H1 (cell line): Measurements from ENCODE around the gene CHSY1. TPM values are rescaled to one million over a fixed set of nuclear protein-coding genes. Genes with fewer than 3 reads are reported as not detected.

ENCODE experiments used
- CTCF ChIA-PET: fragments of 300-600 bp; sonication (Branson Sonifier 250); formaldehyde crosslinking; loops from one replicate; lab custom pipeline; 2021; ENCODE audit not compliant: partially characterized antibody; lab: Charles Lee
- POLR2A ChIA-PET: fragments of 300-600 bp; sonication (Branson Sonifier 250); formaldehyde crosslinking; loops from one replicate; lab custom pipeline; 2021; ENCODE audit warnings: inconsistent platforms; ENCODE audit not compliant: partially characterized antibody; lab: Charles Lee
- DNase-seq, 2 experiments: peaks; one replicate each; pipeline versions ENCODE4 v3.0.0 to v3.0.0-alpha.2; 2010 to 2022; ENCODE audit warnings: low spot score in 2 of 2, low read depth in 1 of 2, mixed read lengths in 1 of 2
- FAIRE-seq: peaks from 2 replicates; lab custom pipeline; 2011; peaks lifted over from hg19 to GRCh38; lab: Jason Lieb, UNC
- H2AFZ ChIP-seq: 2 replicates; pipeline ENCODE4 v1.8.1; 2012; ENCODE audit warnings: low read length, inconsistent platforms
- H2AK5ac ChIP-seq: 2 replicates; pipeline ENCODE4 v1.6.1; 2013; ENCODE audit warnings: low read depth, low read length
- H2BK120ac ChIP-seq: replicated peaks from 2 replicates; pipeline ENCODE3; 2013; ENCODE audit warnings: low read depth, low read length, inconsistent platforms
- H2BK12ac ChIP-seq: 2 replicates; pipeline ENCODE4 v1.6.1; 2013; ENCODE audit warnings: low read depth, low read length
- H2BK15ac ChIP-seq: 2 replicates; pipeline ENCODE4 v1.6.1; 2013; ENCODE audit warnings: low read length
- H2BK20ac ChIP-seq: 2 replicates; pipeline ENCODE4 v1.6.1; 2013; ENCODE audit warnings: low read length
- H2BK5ac ChIP-seq: 2 replicates; pipeline ENCODE4 v1.6.1; 2013; ENCODE audit warnings: low read depth, low read length
- H3K14ac ChIP-seq: 2 replicates; pipeline ENCODE4 v1.6.1; 2013; ENCODE audit warnings: inconsistent platforms; ENCODE audit not compliant: insufficient read length
- H3K18ac ChIP-seq: 2 replicates; pipeline ENCODE4 v1.6.1; 2013; ENCODE audit warnings: low read length; ENCODE audit errors: extremely low read depth
- H3K23ac ChIP-seq: 2 replicates; pipeline ENCODE4 v1.6.1; 2013; ENCODE audit warnings: inconsistent platforms; ENCODE audit not compliant: insufficient read length
- H3K23me2 ChIP-seq: 2 replicates; pipeline ENCODE4 v1.6.1; 2013; ENCODE audit warnings: low read depth, low read length
- H3K27ac ChIP-seq: 2 replicates; pipeline ENCODE4 v1.6.1; 2011; ENCODE audit warnings: low read depth, low read length, inconsistent platforms
- H3K27me3 ChIP-seq, 4 experiments: replicated peaks in 1 of 4; 1 replicate in 1 of 4; 2 replicates in 3 of 4; pipeline versions ENCODE4 v1.6.1 to v1.8.1; 2011 to 2013; ENCODE audit warnings: low read length in 3 of 4, mild to moderate bottlenecking in 3 of 4, inconsistent platforms in 2 of 4, mixed read lengths in 2 of 4, moderate library complexity in 1 of 4; ENCODE audit not compliant: control insufficient read depth in 3 of 4, insufficient read depth in 3 of 4; ENCODE audit errors: extremely low read depth in 1 of 4
- H3K36me3 ChIP-seq, 4 experiments: 2 replicates each; pipeline versions ENCODE4 v1.6.1 to v1.8.1; 2011 to 2013; ENCODE audit warnings: mild to moderate bottlenecking in 4 of 4, low read length in 3 of 4, moderate library complexity in 2 of 4, control low read depth in 1 of 4, inconsistent platforms in 1 of 4; ENCODE audit not compliant: insufficient read depth in 4 of 4, control insufficient read depth in 2 of 4
- H3K4ac ChIP-seq: replicated peaks from 2 replicates; pipeline ENCODE3; 2013; ENCODE audit warnings: low read length, low read depth, mixed read lengths, inconsistent platforms; ENCODE audit not compliant: insufficient read length
- H3K4me1 ChIP-seq, 4 experiments: replicated peaks in 1 of 4; 1 replicate in 1 of 4; 2 replicates in 3 of 4; pipeline versions ENCODE4 v1.6.1 to v1.8.1; 2011 to 2013; ENCODE audit warnings: low read length in 3 of 4, inconsistent platforms in 2 of 4, mixed read lengths in 1 of 4; ENCODE audit not compliant: insufficient read depth in 4 of 4, control insufficient read depth in 3 of 4
- H3K4me2 ChIP-seq, 2 experiments: 2 replicates each; pipeline versions ENCODE4 v1.6.1 to v1.8.1; 2011 to 2013; ENCODE audit warnings: low read depth in 2 of 2, low read length in 2 of 2, control low read depth in 1 of 2, inconsistent platforms in 1 of 2, mild to moderate bottlenecking in 1 of 2; ENCODE audit not compliant: insufficient read depth in 1 of 2
- H3K4me3 ChIP-seq, 4 experiments: fragments of 200-600, 300-600 bp in 1 of 4; sonication (generic), shearing (Covaris generic), sonication (Bioruptor Twin) in 1 of 4; 2 replicates each; pipeline versions ENCODE4 v1.5.1 to v1.8.1; 2011 to 2016; ENCODE audit warnings: low read length in 4 of 4, low read depth in 3 of 4, control low read depth in 2 of 4, inconsistent platforms in 2 of 4, mild to moderate bottlenecking in 2 of 4, mixed read lengths in 1 of 4, moderate library complexity in 1 of 4; ENCODE audit not compliant: insufficient read depth in 2 of 4; ENCODE audit errors: extremely low read depth in 1 of 4
- H3K56ac ChIP-seq: replicated peaks from 2 replicates; pipeline ENCODE3; 2013; ENCODE audit warnings: low read depth, mild to moderate bottlenecking, mixed read lengths, low read length, inconsistent platforms; ENCODE audit not compliant: insufficient read length
- H3K79me1 ChIP-seq: 2 replicates; pipeline ENCODE4 v1.6.1; 2013; ENCODE audit warnings: low read depth, low read length, control low read depth
- H3K79me2 ChIP-seq, 2 experiments: 2 replicates each; pipeline versions ENCODE4 v1.6.1 to v1.8.1; 2012 to 2013; ENCODE audit warnings: low read length in 2 of 2, mild to moderate bottlenecking in 2 of 2, inconsistent platforms in 1 of 2; ENCODE audit not compliant: insufficient read depth in 2 of 2, control insufficient read depth in 1 of 2
- H3K9ac ChIP-seq, 4 experiments: replicated peaks in 1 of 4; 1 replicate in 1 of 4; 2 replicates in 3 of 4; pipeline versions ENCODE4 v1.6.1 to v1.8.1; 2011 to 2013; ENCODE audit warnings: low read depth in 3 of 4, low read length in 3 of 4, control low read depth in 2 of 4, mild to moderate bottlenecking in 2 of 4, moderate library complexity in 2 of 4, inconsistent platforms in 1 of 4; ENCODE audit errors: extremely low read depth in 1 of 4
- H3K9me3 ChIP-seq, 2 experiments: 2 replicates each; pipeline versions ENCODE4 v1.6.1 to v1.8.1; 2012 to 2013; ENCODE audit warnings: mild to moderate bottlenecking in 2 of 2, moderate library complexity in 2 of 2, control low read depth in 1 of 2, inconsistent platforms in 1 of 2, low read depth in 1 of 2, low read length in 1 of 2, mixed read lengths in 1 of 2; ENCODE audit not compliant: insufficient read depth in 2 of 2
- H4K20me1 ChIP-seq, 2 experiments: replicated peaks in 1 of 2; 2 replicates each; pipeline versions ENCODE3 to v1.8.1; 2011 to 2013; ENCODE audit warnings: inconsistent platforms in 2 of 2, low read length in 2 of 2, mild to moderate bottlenecking in 1 of 2; ENCODE audit not compliant: insufficient read depth in 2 of 2, control insufficient read depth in 1 of 2
- H4K5ac ChIP-seq: 2 replicates; pipeline ENCODE4 v1.6.1; 2013; ENCODE audit warnings: low read length, low read depth, mixed read lengths, inconsistent platforms; ENCODE audit not compliant: insufficient read length
- H4K8ac ChIP-seq: 2 replicates; pipeline ENCODE4 v1.8.0; 2013; ENCODE audit warnings: mild to moderate bottlenecking, moderate library complexity, low read length, inconsistent platforms; ENCODE audit not compliant: insufficient read depth; ENCODE audit errors: extremely low read depth
- H4K91ac ChIP-seq: replicated peaks from 2 replicates; pipeline ENCODE3; 2013; ENCODE audit warnings: low read length, mixed read lengths, inconsistent platforms; ENCODE audit not compliant: insufficient read length
- BRCA1 ChIP-seq: IDR thresholded peaks from 2 replicates; pipeline ENCODE4 v1.6.1; 2012; ENCODE audit warnings: low read depth, low read length, improper control_type of control experiment
- CHD1 ChIP-seq: IDR thresholded peaks from 2 replicates; pipeline ENCODE4 v1.6.1; 2012; ENCODE audit warnings: low read depth, low read length, improper control_type of control experiment
- CREB1 ChIP-seq: IDR thresholded peaks from 2 replicates; pipeline ENCODE4 v1.6.1; 2012; ENCODE audit warnings: inconsistent platforms
- E2F6 ChIP-seq: IDR thresholded peaks from 2 replicates; pipeline ENCODE4 v1.6.1; 2012; ENCODE audit warnings: inconsistent platforms
- EZH2 ChIP-seq: fragments of 200-600 bp; sonication (generic); IDR thresholded peaks from 2 replicates; pipeline ENCODE4 v1.7.1; 2012; ENCODE audit warnings: low read depth, mild to moderate bottlenecking, moderate library complexity, low read length, inconsistent platforms; ENCODE audit not compliant: severe bottlenecking
- NANOG ChIP-seq: IDR thresholded peaks from 2 replicates; pipeline ENCODE4 v1.6.1; 2011; ENCODE audit warnings: low read length, low read depth, mild to moderate bottlenecking, inconsistent platforms; ENCODE audit not compliant: insufficient read depth, poor library complexity, severe bottlenecking
- NRF1 ChIP-seq: IDR thresholded peaks from 2 replicates; pipeline ENCODE4 v1.6.1; 2011; ENCODE audit warnings: mild to moderate bottlenecking, low read depth, low read length, improper control_type of control experiment
- POLR2AphosphoS5 ChIP-seq: IDR thresholded peaks from 2 replicates; pipeline ENCODE4 v1.6.1; 2011; ENCODE audit warnings: low read depth, low read length
- SP1 ChIP-seq: IDR thresholded peaks from 2 replicates; pipeline ENCODE4 v1.6.1; 2011; ENCODE audit warnings: low read depth, low read length
- TAF7 ChIP-seq: optimal IDR thresholded peaks from 2 replicates; pipeline ENCODE3; 2011; ENCODE audit warnings: low read depth, mild to moderate bottlenecking, inconsistent platforms, low read length, moderate library complexity, borderline replicate concordance
- TEAD4 ChIP-seq: IDR thresholded peaks from 2 replicates; pipeline ENCODE4 v1.6.1; 2012; ENCODE audit warnings: low read depth, low read length, inconsistent platforms, mixed read lengths
- WGBS, 2 experiments: shearing (Covaris generic) in 1 of 2; methylation state at CpG; one replicate each; pipeline versions ENCODE4 v1.1.6 to v1.1.7; 2013 to 2015; ENCODE audit warnings: low lambda C conversion rate in 2 of 2, mixed read lengths in 2 of 2, inconsistent platforms in 1 of 2, low coverage in 1 of 2, missing lambda C conversion rate in 1 of 2; ENCODE audit not compliant: insufficient replicate concordance in 2 of 2, insufficient coverage in 1 of 2, insufficient read length in 1 of 2; ENCODE audit errors: extremely low coverage in 1 of 2, missing lambda C conversion rate in 1 of 2; 5-methylcytosine and 5-hydroxymethylcytosine counted together
- polyA plus RNA-seq, 7 experiments: library from polyadenylated mRNA; depleted of rRNA in 3 of 7; stranded (reverse) in 5 of 7; unstranded in 2 of 7; fragments of >200 nt in 5 of 7; fragments of 200-250 nt in 2 of 7; gene quantifications; 1 replicate in 5 of 7; 2 replicates in 1 of 7; 4 replicates in 1 of 7; pipeline versions ENCODE4 v1.2.1 to v1.2.3, GENCODE V29; 2011 to 2013; ENCODE audit warnings: missing spikeins in 2 of 7, mixed read lengths in 2 of 7
- total RNA-seq: library from RNA; stranded (reverse); fragmentation: NEBNext Ultra II Directional; extraction: Animal tissue kit (Norgen Biotek cat#: 25700); gene quantifications from 2 replicates; pipeline ENCODE4 v1.2.1, GENCODE V29; 2021

Gene CHSY1
- total and polyA plus RNA-seq, 2 of the 8 experiments (the other 6 are each of a cell fraction or from before 2014, with no cell fraction given) = 24.9 to 60.7 TPM

- Histone ChIP-seq H3K27me3 (no peaks in the 10 kb centered on the region), H2AFZ (peak within 1 kb of the TSS; percentile 87; the same call in 1 of the 2 replicates), H2BK20ac (no peak within 1 kb of the TSS), H2BK15ac (no peak within 1 kb of the TSS), H2BK120ac (no peak within 1 kb of the TSS), H3K36me3 (peaks cover 0 to 11% (median 0%) of the 10 kb centered on the region in 4 experiments; a peak in 3 of 8 replicates), H3K23me2 (peaks cover 6% of the 10 kb centered on the region; the same call in 1 of the 2 replicates), H3K9me3 (no peaks in the 10 kb centered on the region), H3K18ac (peak within 1 kb of the TSS; percentile 62), H3K56ac (peak within 1 kb of the TSS; percentile 72), H3K4me2 (peak within 1 kb of the TSS; percentile 72 to 73), H4K5ac (peak within 1 kb of the TSS; percentile 82), H2AK5ac (no peak within 1 kb of the TSS), H4K20me1 (peaks cover 9 to 11% of the 10 kb centered on the region in 2 experiments), H2BK12ac (no peak within 1 kb of the TSS), H4K8ac (peak within 1 kb of the TSS; percentile 95), H3K9ac (peak within 1 kb of the TSS; percentile 79 to 93 (median 88)), H3K27ac (peak within 1 kb of the TSS; percentile 46), H3K4me3 (peak within 1 kb of the TSS; percentile 93 to 98 (median 94)), H3K4ac (peak within 1 kb of the TSS; percentile 14), H3K79me1 (peaks cover 6% of the 10 kb centered on the region), H3K4me1 (peaks cover 3 to 5% (median 4%) of the 10 kb centered on the region in 4 experiments; a peak in 4 of 7 replicates), H2BK5ac (peak within 1 kb of the TSS; percentile 53), H3K79me2 (peaks cover 26 to 48% of the 10 kb centered on the region in 2 experiments), H3K14ac (no peak within 1 kb of the TSS), H3K23ac (no peak within 1 kb of the TSS), H4K91ac (no peak within 1 kb of the TSS)
- CTCF ChIA-PET = interaction anchor here (0.7 to 2.8 kb wide), 13 partner anchors 8 to 378 kb away, joined by 3 to 21 read pairs (median 3); no protein-coding TSS in a partner anchor
- 1% methylated on average over 69 of the region's 87 CpGs; no CpG with 5 or more reads in 1 of the 2 experiments for WGBS, 2 experiments
- DNase-seq (peak; percentile 66 to 96), FAIRE-seq (no peak)
- POLR2A ChIA-PET = interaction anchor here (0.6 to 2.2 kb wide), 14 partner anchors 8 to 693 kb away, joined by 3 to 9 read pairs (median 3); partner anchors contain the start of genes ASB7 and LINS1
- TF ChIP-seq NRF1 = peak; percentile 11; the same call in 1 of the 2 replicates
- TF ChIP-seq TEAD4 = no peak
- peak; percentile 52; the same call in 1 of the 2 replicates for TF ChIP-seq SP1
- no peak for TF ChIP-seq NANOG
- TF ChIP-seq CREB1 = peak; percentile 66
- no peak for TF ChIP-seq EZH2
- TF ChIP-seq TAF7 = peak; percentile 55
- TF ChIP-seq BRCA1 = no peak
- peak; percentile 59 for TF ChIP-seq POLR2AphosphoS5
- peak; percentile 75 for TF ChIP-seq E2F6
- TF ChIP-seq CHD1 = no peak
Measured at GRCh38 chr15:101294731-101295606, 43.1 kb upstream of the CHSY1 start, which contains the start of gene SNRPA1. TSS of gene SNRPA1 (minus strand) at chr15:101295248. CDS start at chr15:101295178, 70 bp downstream.
